Body of pancreas (tissue), 4 donors: ENCODE data around the gene CCNY.

Experiments
- POLR2A ChIP-seq, 3 donors: fragments of 450-650 bp; IDR thresholded peaks; one replicate each; pipeline ENCODE4 v1.6.1; 2016; ENCODE audit warnings: antibody characterized with exemption in 3 of 3, mild to moderate bottlenecking in 2 of 3
- TF ChIP-seq, protein P1 (sequence below), 7 experiments: fragments of 450-650 bp in 4 of 7; fragments of 200-600 bp in 3 of 7; sonication (generic) in 3 of 7; IDR thresholded peaks; one replicate each; pipeline ENCODE4 v1.5.1; 2016 to 2019; ENCODE audit warnings: antibody characterized with exemption in 7 of 7

DNA sequence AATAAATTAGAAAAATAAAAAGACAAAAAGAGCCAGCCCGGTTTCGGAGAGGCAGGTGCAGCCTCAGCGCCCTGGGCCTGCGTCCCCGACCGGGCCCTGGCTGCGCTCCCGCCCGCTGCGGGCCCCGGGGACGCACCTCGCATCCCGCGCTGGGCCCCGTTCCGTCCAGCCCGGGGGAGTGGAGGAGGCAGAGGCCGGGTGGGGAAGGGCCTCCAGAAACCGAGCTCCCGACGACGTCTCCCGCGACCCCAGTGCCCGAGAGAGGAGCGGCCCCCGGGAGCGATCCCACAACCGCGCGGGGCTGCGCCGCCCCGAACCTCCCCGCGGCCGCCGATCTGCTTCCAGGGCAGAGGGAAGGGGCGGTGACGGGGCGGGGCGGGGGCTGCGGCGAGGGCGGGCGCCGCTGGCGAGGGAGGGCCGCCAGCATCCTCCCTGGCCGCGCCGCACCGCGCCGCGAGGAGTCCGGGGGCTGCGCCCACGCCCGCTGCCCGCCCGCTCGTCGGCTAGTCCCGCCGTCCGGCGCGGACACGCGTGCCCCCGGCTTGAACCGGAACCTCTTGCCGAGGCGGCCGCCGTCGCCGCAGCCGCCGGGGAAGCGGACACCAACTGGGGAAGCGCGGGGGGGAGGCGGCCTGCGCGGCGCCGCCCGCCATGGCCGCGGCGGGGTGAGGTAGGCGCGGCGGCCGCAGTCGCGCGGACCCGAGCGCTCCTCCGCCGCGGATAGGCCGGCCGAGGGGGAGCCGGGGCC lies at the start of gene CCNY:
- TF ChIP-seq POLR2A (IDR thresholded peaks at IDR 0.05), result peak; percentile 57 to 81 (median 71)
- TF ChIP-seq, protein P1, sequence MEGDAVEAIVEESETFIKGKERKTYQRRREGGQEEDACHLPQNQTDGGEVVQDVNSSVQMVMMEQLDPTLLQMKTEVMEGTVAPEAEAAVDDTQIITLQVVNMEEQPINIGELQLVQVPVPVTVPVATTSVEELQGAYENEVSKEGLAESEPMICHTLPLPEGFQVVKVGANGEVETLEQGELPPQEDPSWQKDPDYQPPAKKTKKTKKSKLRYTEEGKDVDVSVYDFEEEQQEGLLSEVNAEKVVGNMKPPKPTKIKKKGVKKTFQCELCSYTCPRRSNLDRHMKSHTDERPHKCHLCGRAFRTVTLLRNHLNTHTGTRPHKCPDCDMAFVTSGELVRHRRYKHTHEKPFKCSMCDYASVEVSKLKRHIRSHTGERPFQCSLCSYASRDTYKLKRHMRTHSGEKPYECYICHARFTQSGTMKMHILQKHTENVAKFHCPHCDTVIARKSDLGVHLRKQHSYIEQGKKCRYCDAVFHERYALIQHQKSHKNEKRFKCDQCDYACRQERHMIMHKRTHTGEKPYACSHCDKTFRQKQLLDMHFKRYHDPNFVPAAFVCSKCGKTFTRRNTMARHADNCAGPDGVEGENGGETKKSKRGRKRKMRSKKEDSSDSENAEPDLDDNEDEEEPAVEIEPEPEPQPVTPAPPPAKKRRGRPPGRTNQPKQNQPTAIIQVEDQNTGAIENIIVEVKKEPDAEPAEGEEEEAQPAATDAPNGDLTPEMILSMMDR (IDR thresholded peaks at IDR 0.05), result peak in 1 of 7 experiments; percentile 5
